Regular cardiac myocyte (primary cell): ENCODE results near the gene ATP6V1F. TPM values are rescaled to one million over a fixed set of nuclear protein-coding genes. Genes with fewer than 3 reads are reported as not detected.

Experiments used
- total RNA-seq: library from RNA; depleted of rRNA; stranded (reverse); fragments of >200 nt; gene quantifications from 2 replicates; pipeline ENCODE4 v1.2.3, GENCODE V29; 2014

The ATP6V1F gene, protein sequence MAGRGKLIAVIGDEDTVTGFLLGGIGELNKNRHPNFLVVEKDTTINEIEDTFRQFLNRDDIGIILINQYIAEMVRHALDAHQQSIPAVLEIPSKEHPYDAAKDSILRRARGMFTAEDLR
- total RNA-seq = 87.6 and 163 TPM in 2 replicates

DNA sequence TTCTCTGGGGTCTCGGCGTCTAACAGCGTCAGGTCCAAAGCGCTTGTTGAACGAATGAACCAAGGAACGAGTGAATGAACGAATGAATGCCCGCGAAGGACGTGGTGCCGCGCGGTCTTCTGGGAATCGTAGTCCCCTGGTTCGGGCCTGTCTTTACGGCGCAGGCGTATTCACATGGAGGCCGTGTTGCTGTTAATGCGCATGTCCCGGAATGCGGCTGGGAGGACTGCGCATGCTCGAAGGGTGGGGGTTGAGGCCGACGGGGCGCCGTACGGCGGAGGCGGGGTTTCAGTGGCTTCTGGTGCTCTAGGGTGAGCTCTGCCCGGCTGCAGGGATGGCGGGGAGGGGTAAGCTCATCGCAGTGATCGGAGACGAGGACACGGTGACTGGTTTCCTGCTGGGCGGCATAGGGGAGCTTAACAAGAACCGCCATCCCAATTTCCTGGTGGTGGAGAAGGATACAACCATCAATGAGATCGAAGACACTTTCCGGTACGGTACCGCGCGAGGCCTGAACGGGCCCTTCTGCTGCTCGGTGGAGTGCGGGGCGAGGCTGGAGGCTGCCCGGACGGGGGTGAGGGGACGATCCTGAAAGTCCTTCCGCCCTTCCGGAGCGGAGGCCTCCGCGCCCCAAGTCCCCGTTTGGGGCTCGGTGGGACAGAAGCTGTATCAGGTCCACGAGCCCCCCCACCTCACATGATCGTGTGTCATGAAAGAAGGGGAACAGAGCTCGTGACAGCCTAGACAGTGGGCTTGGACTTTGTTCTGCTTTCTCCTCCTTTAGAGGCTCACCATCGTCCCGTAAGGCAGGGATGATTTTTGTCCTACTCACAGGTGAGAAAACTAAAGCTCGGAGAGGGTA, at the start of gene ATP6V1F:
Gene ATP6V1F, plus strand, starts transcription at position 286 of the 862 bp plus-strand sequence. Its CDS starts 49 bp downstream, at position 335.

DNA sequence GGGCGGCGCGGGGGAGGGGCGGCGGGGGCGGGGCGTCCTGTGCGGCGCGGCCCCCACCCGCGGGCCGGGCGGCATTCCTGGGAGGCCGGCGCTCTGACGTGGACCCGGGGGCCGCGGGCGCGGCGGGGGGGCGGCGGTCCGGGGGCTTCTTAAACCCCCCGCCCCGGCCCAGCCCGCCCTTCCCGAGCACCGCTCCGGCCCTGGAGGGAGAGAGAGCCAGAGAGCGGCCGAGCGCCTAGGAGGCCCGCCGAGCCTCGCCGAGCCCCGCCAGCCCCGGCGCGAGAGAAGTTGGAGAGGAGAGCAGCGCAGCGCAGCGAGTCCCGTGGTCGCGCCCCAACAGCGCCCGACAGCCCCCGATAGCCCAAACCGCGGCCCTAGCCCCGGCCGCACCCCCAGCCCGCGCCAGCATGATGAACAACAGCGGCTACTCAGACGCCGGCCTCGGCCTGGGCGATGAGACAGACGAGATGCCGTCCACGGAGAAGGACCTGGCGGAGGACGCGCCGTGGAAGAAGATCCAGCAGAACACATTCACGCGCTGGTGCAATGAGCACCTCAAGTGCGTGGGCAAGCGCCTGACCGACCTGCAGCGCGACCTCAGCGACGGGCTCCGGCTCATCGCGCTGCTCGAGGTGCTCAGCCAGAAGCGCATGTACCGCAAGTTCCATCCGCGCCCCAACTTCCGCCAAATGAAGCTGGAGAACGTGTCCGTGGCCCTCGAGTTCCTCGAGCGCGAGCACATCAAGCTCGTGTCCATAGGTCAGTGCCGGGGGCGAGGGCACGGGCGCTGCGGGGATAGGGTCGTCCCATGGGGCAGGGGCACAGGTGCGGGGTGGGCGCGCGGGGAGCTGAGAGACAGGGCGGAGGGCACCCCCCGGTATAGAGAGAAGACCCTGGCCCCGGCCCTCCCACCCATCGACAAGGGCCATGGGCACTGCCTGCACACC, 32.2 kb upstream of the ATP6V1F start, which contains the start of gene FLNC:
Gene FLNC, plus strand, starts transcription at position 176 of the 947 bp plus-strand sequence. Its CDS starts 232 bp downstream, at position 408.

DNA sequence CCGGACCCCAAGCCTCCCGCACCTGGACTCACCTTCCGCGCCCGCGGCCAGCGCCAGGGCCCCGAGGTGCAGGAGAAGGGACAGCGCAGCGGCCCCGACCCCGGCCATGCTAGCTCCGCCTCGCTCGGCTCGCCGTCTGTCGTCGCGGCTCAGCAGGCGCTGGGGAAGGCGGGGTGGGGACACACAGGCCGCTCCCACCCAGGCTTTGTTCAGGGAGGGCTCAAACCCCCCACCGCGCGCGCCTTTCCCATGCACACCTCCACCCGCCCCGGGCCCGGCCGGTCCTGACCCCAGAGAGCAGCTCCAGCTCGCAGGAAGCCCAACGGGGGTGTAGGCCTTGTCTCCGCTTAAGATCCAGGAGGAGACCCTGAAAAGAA, 47.9 kb downstream of the ATP6V1F start, which contains the start of gene KCP:
Gene KCP, minus strand, starts transcription at position 141 of the 377 bp plus-strand sequence. Its CDS starts 33 bp downstream, at position 108.

Other genes with a start within 250 kb of the ATP6V1F start
- gene GARIN1A, start 190.6 kb upstream of the ATP6V1F start, total RNA-seq = 0.28 and 0.38 TPM in 2 replicates
- 1,245 and 1,624 TPM in 2 replicates for gene CALU, start 123.5 kb upstream of the ATP6V1F start, total RNA-seq
- not detected in 2 replicates for gene OPN1SW, start 87.1 kb upstream of the ATP6V1F start, total RNA-seq
- gene CCDC136, start 70.9 kb upstream of the ATP6V1F start, total RNA-seq = 2.9 and 7.6 TPM in 2 replicates
- 176 and 417 TPM in 2 replicates for gene FLNC, start 32.5 kb upstream of the ATP6V1F start, total RNA-seq
- 0.19 and 1.4 TPM in 2 replicates for gene KCP, start 47.9 kb downstream of the ATP6V1F start, total RNA-seq
- gene IRF5, start 75.1 kb downstream of the ATP6V1F start, total RNA-seq = under 0.01 and 0.56 TPM in 2 replicates
- 64.3 and 81.3 TPM in 2 replicates for gene TNPO3, start 192.3 kb downstream of the ATP6V1F start, total RNA-seq